ENCODE results near the gene ZFAND2B. TPM values are rescaled to one million over a fixed set of nuclear protein-coding genes. Genes with fewer than 3 reads are reported as not detected.

The ZFAND2B gene
- total RNA-seq, 1 donor from 2014 or later = 29.7 TPM

- TF ChIP-seq, protein P1, sequence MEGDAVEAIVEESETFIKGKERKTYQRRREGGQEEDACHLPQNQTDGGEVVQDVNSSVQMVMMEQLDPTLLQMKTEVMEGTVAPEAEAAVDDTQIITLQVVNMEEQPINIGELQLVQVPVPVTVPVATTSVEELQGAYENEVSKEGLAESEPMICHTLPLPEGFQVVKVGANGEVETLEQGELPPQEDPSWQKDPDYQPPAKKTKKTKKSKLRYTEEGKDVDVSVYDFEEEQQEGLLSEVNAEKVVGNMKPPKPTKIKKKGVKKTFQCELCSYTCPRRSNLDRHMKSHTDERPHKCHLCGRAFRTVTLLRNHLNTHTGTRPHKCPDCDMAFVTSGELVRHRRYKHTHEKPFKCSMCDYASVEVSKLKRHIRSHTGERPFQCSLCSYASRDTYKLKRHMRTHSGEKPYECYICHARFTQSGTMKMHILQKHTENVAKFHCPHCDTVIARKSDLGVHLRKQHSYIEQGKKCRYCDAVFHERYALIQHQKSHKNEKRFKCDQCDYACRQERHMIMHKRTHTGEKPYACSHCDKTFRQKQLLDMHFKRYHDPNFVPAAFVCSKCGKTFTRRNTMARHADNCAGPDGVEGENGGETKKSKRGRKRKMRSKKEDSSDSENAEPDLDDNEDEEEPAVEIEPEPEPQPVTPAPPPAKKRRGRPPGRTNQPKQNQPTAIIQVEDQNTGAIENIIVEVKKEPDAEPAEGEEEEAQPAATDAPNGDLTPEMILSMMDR (conservative IDR thresholded peaks at IDR 0.05; ENCODE audit: low read depth, low read length) = no peak
- DNase-seq (ENCODE audit: low read depth) = no peak
- H3K4me3 ChIP-seq (ENCODE audit: low read depth, low read length) = peak overlapping the region; percentile 92
Measured at GRCh38 chr2:219175486-219175885, 31.1 kb upstream of the ZFAND2B start.

- H3K4me3 ChIP-seq (ENCODE audit: low read depth, low read length) = peak overlapping the region; percentile 92
- TF ChIP-seq, protein P1 (conservative IDR thresholded peaks at IDR 0.05; ENCODE audit: low read depth, low read length) = peak; percentile 27
- DNase-seq (ENCODE audit: low read depth) = no peak
Measured at GRCh38 chr2:219175928-219176817, 30.4 kb upstream of the ZFAND2B start.

GRCh38 chr2:219176818-219177551 lies 29.6 kb upstream of the ZFAND2B start, which contains the start of gene CNPPD1:
Gene CNPPD1, minus strand, starts transcription at chr2:219176925. Its CDS starts 97 bp downstream, at chr2:219176828.
- H3K4me3 ChIP-seq (ENCODE audit: low read depth, low read length) = peak within 1 kb of the TSS; percentile 92
- TF ChIP-seq, protein P1 (conservative IDR thresholded peaks at IDR 0.05; ENCODE audit: low read depth, low read length) = no peak
- no peak for DNase-seq (ENCODE audit: low read depth)

- TF ChIP-seq, protein P1 (conservative IDR thresholded peaks at IDR 0.05; ENCODE audit: low read depth, low read length) = no peak
- H3K4me3 ChIP-seq (ENCODE audit: low read depth, low read length) = peak within 1 kb of the TSS; percentile 92
- no peak for DNase-seq (ENCODE audit: low read depth)
Measured at GRCh38 chr2:219177552-219178376, 28.8 kb upstream of the ZFAND2B start, which contains the start of gene RETREG2. Gene RETREG2, plus strand, starts transcription at chr2:219178275. Its CDS starts 78 bp downstream, at chr2:219178353.

DNA sequence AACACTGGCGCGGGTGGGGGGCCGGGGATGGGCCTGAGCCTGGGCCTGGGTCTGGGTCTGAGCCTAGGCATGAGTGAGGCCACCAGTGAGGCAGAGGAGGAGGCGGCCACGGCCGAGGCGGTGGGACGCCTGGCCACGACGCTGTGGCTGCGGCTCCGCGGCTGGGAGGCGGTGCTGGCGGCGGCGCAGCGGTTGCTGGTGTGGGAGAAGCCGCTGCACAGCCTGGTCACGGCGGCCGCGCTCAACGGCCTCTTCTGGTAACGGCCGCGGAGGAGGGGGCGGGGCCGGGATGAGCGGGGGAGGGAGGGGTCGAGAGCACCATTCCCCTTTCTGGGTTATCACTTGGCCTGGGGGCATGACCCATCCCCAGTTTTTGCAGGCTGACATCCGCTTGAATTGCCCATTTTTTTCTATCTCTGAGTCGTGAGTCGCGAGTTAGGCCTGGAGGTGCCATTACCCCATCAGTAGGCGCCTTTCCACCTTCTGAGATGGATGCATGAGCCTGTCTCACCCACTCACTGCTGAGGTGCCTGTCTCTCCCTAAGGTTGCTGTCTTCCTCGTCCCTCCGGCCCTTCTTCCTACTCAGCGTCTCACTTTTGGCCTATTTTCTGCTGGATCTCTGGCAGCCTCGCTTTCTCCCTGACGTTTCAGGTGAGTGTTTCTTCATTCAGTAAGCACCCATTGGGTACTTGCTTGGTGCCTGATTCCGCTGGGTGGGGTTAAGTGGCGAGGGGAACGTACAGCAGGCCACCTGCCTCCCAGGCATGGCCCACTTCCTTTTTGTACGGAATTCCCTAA lies 28.0 kb upstream of the ZFAND2B start:
- TF ChIP-seq, protein P1 (conservative IDR thresholded peaks at IDR 0.05; ENCODE audit: low read depth, low read length) = no peak
- no peak for DNase-seq (ENCODE audit: low read depth)
- peak overlapping the region; percentile 92 for H3K4me3 ChIP-seq (ENCODE audit: low read depth, low read length)

All from epithelial cell of proximal tubule (primary cell).